PC-9 (cell line): ENCODE results near the gene ZNF516.

Experiments used
- EZH2 ChIP-seq: fragments of 200-600 bp; sonication (generic); IDR thresholded peaks from 2 replicates; pipeline ENCODE4 v1.8.0; 2017; ENCODE audit warnings: antibody characterized with exemption, low read depth
- TF ChIP-seq, protein P1 (sequence below): fragments of 200-600 bp; sonication (generic); conservative IDR thresholded peaks from 2 replicates; pipeline ENCODE4 v1.6.1; 2017; ENCODE audit warnings: mixed run types, antibody characterized with exemption, mild to moderate bottlenecking, moderate library complexity

DNA sequence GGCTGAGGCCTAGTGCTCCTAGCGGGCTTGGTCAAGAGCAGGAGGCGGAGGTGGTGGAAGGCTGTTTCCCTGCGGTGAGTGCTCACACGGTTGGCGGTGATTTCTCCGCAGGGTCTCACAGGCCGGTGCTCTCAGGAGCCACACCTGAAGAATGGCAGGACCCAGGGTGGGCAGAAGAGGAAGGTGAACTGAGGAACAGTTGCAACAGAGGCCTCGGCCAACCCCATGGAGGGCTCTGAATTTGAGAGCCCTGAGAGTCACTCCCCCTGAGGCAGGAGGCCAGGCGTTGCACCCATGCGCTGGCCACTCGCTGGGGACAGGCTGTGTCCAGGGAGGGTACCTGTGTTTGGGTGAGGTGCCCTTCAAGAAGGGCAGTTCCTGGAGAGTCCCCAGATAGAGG lies 35.3 kb upstream of the ZNF516 start:
- TF ChIP-seq, protein P1, sequence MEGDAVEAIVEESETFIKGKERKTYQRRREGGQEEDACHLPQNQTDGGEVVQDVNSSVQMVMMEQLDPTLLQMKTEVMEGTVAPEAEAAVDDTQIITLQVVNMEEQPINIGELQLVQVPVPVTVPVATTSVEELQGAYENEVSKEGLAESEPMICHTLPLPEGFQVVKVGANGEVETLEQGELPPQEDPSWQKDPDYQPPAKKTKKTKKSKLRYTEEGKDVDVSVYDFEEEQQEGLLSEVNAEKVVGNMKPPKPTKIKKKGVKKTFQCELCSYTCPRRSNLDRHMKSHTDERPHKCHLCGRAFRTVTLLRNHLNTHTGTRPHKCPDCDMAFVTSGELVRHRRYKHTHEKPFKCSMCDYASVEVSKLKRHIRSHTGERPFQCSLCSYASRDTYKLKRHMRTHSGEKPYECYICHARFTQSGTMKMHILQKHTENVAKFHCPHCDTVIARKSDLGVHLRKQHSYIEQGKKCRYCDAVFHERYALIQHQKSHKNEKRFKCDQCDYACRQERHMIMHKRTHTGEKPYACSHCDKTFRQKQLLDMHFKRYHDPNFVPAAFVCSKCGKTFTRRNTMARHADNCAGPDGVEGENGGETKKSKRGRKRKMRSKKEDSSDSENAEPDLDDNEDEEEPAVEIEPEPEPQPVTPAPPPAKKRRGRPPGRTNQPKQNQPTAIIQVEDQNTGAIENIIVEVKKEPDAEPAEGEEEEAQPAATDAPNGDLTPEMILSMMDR: no peak
- no peak for TF ChIP-seq EZH2
